ENCODE measurements around the gene COL25A1. TPM values are rescaled to one million over a fixed set of nuclear protein-coding genes. Genes with fewer than 3 reads are reported as not detected.
"Not testable (repeated sequence)": the region's sequence is repeated elsewhere in the genome, so short reads cannot be mapped to it uniquely, and the experiment has no call there.

The COL25A1 gene
- total RNA-seq, 1 experiment from 2014 or later = not detected

DNA sequence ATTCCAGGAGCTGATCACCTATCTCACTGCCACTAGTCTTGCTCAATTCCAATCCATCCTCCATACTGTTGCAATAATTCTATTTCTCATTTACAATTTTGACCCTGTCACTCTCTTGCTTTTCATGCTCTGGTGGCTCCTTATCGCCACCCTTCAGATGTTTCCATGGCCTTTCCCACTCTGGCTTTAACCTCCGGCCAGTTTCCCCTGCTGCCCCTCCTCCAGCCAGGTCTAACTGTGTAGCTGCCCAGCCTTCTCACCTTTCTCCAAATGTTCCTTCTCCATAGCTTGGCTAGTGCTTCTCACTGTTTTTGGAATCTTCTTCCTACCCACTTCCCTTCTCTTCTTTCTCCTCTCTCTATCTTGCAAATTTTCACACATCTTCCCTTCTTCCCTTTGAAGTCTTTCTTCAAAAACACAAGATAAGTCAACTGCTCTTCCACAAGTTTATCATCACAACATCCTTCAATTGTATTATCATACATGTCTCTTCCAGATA, 153.8 kb downstream of the COL25A1 start:
- DNase-seq (ENCODE audit: low spot score) = no peak
- in situ Hi-C loops (cut with HindIII; ENCODE audit: low sequenced_read_pairs) = no loop called here

DNA sequence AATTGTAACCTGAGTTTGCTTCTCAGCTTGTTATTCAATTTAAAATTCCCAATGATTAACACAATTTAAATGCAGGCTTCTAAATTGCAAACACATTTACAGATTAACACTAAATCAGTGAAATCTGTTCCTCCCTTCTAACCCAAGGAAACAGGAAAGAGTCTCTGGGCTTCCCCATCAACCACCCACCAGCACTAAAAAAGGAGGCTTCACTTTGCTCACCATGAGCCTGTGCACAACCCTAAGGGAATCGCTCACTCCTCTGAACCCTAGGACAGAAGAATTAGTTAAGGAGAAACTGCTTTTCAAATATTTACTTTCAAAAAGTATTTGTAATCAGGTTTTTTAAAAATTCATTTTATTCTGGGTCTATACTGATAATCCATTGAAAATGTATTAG, 155.3 kb downstream of the COL25A1 start:
- no peak for DNase-seq (ENCODE audit: low spot score)
- in situ Hi-C loops (cut with HindIII; ENCODE audit: low sequenced_read_pairs) = no loop called here

DNA sequence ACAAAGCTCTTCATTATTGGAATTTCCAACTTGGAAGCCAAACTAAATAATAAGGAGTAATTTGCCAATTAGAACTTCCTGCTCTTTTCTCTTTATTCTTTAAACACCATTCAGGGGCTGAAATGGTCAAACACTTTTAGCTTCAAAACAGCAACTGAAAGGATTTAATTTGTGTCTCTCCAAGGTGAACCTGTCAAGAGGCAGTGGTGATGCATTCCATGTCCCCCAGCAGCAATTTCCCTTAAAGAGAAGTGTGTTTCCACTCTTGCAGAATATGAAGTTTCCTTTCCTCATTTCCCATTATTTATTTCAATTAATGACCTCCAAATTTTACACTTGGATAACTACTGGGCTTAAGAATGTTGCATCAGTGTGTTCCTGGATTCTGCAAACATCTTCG, 156.0 kb downstream of the COL25A1 start:
- no peak for DNase-seq (ENCODE audit: low spot score)
- in situ Hi-C loops (cut with HindIII; ENCODE audit: low sequenced_read_pairs) = no loop called here

DNA sequence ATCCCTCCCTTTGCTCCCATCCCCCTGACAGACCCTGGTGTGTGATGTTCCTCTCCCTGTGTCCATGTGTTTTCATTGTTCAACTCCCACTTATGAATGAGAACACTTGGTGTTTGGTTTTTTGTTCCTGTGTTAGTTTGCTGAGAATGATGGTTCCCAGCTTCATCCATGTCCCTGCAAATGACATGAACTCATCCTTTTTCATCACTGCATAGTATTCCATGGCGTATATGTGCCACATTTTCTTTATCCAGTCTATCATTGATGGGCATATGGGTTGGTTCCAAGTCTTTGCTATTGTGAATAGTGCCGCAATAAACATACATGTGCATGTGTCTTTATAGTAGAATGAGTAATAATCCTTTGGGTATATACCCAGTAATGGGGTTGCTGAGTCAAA, 164.3 kb downstream of the COL25A1 start:
- DNase-seq (ENCODE audit: low spot score); in situ Hi-C loops (cut with HindIII; ENCODE audit: low sequenced_read_pairs): not testable (repeated sequence)

DNA sequence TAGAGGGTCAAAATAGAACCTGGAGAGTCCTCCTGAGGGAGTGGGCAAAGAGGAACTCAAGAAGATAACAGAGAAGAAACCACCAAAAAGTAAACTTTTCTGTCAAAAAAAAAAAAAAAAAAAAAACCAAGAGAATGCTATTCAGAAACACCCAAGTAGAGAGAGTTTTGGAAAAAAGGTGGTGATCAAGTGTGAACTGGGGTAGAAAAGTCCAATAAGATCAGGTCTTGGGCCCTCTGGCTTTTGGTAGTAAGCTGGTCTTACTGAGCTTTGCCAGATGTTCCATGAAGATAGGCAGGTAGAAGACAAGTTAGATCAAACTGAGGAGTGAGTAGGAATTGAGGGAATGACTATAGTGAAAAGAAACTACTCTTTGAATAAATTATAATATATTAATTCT, 167.5 kb downstream of the COL25A1 start:
- DNase-seq (ENCODE audit: low spot score) = no peak
- in situ Hi-C loops (cut with HindIII; ENCODE audit: low sequenced_read_pairs) = no loop called here

DNA sequence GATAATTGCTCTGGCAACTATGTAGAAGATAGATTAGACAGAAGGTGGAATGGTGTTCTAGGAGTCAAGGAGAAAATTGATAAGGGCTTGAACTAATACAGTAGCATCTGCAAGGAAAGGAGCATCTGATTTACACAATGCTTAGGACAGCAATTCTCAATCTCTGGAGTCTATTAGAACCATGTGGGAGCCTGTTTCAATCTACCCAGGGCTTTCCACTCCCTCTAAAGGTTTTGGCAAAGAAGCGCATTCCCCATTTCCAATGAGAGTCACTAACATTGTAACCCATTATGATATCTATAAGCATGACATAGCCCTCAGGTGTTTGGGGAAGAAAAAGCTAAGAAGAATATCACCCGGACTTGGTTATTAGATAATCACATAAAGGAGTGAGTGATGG, 168.2 kb downstream of the COL25A1 start:
- in situ Hi-C loops (cut with HindIII; ENCODE audit: low sequenced_read_pairs) = no loop called here
- DNase-seq (ENCODE audit: low spot score) = no peak

DNA sequence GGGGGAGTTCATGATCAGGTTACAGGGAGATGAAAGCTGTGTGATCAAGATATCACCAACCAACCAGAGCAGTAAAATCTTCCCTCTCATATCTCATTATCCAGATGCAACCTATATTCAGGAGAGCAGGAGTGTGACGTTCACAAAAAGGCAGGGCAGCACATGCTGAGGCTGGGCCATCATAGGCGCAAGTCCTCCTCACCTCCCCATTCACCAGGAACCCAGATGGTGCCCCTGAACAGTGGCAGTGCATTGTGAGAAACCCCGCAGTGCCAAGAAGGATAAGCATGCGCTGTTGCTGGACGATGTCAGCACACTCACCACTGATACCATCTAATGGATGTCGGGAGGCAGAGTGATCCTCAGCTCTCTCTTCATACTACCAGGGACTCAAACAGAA, 170.9 kb downstream of the COL25A1 start:
- in situ Hi-C loops (cut with HindIII; ENCODE audit: low sequenced_read_pairs) = no loop called here
- no peak for DNase-seq (ENCODE audit: low spot score)

DNA sequence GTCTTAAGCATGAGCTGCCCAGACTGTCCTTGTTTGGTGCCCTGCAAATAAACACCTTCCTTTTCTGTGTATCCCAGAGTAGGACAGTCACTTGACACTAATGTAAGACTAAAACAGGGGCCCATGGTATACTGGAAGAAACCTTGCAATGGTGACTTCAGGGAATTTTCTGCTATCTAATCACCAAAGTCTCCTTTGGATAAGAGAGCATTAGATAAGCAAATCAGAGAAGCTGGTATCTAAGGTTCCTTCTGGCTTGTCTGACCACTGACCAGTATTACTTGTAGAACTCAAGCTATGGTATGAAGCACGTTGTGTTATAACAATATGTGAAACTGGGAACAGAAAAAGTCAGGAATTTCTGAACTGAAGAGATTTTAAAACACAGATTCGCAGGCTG, 173.9 kb downstream of the COL25A1 start:
- DNase-seq (ENCODE audit: low spot score) = no peak
- in situ Hi-C loops (cut with HindIII; ENCODE audit: low sequenced_read_pairs) = no loop called here

DNA sequence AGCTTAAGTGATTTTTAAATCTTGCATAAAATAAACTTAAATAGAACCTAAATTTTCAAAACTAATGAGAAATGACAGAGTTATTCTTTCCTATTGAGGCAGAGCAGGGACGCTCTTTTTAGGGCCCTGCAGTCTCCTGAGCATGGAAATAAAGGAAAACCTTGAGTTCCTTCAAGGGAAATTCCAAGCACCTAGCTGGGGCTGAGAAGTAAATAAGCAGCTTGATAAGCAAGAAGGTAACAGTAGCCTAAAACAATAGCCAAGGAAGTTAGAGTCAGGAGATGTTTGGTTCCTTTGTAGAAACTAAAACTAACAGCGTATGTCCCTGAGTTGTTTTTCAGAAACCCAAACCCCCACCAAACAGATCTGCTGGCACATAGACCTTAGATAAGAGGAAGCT, 174.6 kb downstream of the COL25A1 start:
- in situ Hi-C loops (cut with HindIII; ENCODE audit: low sequenced_read_pairs) = no loop called here
- DNase-seq (ENCODE audit: low spot score) = no peak

DNA sequence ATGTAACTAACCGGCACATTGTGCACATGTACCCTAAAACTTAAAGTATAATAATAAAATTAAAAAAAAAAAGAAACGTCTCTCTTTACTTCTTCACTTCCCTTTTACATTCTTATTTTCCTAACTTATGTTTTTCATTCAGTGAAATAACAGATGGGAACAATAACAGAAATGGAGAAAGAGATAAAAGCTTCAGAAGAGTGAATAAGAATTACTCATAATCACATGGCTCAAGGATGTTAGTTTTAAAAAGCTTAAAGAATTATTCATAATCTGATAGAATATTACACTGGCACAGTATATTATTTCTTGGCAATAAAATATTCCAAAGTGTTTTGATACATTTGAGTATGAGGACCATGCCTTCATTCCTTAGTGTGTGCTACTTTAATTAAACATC, 175.6 kb downstream of the COL25A1 start:
- DNase-seq (ENCODE audit: low spot score) = no peak
- in situ Hi-C loops (cut with HindIII; ENCODE audit: low sequenced_read_pairs) = no loop called here

DNA sequence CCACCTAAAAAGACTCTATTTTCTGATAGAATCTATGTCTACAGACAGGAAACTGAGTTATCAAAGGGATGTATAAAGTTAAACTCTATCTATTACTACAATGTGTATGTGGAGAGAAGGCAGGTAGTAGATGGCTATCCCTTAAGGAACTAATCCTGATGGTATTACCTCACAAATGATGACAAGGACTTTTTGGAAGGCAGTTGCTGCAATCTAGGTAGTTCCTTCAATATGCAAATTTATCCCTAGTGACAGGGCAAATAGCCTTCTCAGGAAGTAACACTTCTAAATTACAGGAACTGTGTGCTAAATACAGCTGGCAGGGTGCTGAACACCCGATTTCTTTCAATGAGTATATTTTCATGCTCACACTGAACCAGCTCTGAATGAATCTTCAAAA, 177.4 kb downstream of the COL25A1 start:
- in situ Hi-C loops (cut with HindIII; ENCODE audit: low sequenced_read_pairs) = no loop called here
- DNase-seq (ENCODE audit: low spot score) = no peak

DNA sequence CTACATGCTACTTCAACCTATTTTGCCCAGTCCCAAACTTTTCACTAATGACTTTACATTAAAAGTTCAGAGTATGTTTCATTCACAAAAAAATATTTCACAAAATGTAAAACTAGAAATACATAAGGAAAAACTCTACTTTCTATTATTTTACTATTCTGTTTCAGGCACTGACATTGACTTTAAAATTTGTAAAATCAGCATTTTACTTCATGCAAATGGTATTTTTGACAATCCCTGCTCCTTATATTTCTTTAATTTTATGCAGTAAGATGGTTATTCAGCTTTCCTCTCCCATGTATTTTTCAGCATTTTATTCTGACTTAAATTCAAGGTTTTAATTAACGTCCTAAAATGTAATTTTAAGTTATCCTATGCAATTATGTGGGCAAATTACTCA, 178.5 kb downstream of the COL25A1 start:
- in situ Hi-C loops (cut with HindIII; ENCODE audit: low sequenced_read_pairs) = no loop called here
- no peak for DNase-seq (ENCODE audit: low spot score)

DNA sequence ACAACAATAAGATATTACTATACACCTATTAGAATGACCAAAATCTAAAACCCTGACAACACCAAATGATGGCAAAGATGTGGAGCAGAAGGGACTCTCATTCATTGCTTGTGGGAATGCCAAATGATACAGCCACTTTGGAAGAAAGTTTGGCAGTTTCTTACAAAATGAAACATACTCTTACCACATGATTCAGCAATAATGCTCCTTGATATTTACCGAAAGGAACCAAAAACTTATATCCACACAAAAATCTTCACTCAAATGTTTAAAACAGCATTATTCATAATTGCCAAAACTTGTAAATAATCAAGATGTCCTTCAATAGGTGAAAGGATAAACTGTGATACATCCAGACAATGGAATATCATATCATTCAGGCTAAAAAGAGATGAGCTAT, 180.9 kb downstream of the COL25A1 start:
- no peak for DNase-seq (ENCODE audit: low spot score)
- in situ Hi-C loops (cut with HindIII; ENCODE audit: low sequenced_read_pairs) = no loop called here

DNA sequence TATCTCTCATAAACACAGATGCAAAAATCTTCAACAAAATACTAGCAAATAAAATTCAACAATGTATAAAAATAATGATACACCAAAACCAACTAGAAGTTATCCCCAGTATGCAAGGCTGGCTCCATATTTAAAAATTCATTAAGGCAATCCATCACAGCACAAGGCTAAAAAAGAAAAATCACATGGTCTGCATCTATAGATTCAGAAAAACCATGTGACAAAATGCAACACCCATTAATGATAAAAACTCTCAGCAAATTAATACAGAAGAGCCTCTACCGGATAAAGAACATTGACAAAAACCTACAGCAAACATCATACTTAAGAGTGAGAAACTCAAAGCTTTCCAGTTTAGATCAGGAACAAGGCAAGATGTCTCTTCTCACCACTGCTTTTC, 182.6 kb downstream of the COL25A1 start:
- no peak for DNase-seq (ENCODE audit: low spot score)
- in situ Hi-C loops (cut with HindIII; ENCODE audit: low sequenced_read_pairs) = no loop called here

DNA sequence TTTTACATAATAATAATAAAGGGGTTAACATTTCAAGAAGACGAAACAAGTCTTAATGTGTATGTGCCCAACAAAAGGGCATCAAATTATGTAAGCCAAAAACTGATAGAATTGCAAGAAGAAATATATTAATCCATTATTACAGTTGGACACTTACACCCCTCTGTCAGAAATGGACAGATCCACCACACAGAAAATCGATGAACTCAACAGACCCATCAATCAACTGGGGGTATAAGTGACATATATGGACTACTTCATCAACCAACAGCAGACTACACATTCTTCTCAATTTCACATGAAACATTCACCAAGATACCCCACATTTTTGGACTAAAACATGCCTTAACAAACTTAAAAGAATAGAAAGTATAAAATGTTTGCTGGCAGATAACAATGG, 183.8 kb downstream of the COL25A1 start:
- in situ Hi-C loops (cut with HindIII; ENCODE audit: low sequenced_read_pairs) = no loop called here
- DNase-seq (ENCODE audit: low spot score) = no peak

DNA sequence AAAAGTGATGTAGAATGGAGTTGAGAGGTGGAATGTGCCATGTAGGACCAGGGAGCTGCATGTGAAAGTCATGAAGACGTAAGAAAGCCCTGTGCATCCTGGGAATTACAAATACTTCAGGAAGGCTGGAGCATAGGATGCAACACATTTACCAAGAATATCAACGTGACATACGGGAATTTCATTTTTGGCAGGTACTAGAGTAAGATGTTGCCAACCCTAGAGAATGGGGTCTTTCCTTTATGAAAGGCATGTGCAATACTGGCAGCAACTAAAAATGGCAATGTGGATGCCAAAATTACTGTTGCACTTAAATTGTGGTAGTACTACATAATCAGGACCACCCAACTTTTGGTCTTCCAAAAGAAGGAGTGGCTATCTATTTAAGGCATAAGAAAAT, 188.0 kb downstream of the COL25A1 start:
- DNase-seq (ENCODE audit: low spot score) = no peak
- in situ Hi-C loops (cut with HindIII; ENCODE audit: low sequenced_read_pairs) = no loop called here

DNA sequence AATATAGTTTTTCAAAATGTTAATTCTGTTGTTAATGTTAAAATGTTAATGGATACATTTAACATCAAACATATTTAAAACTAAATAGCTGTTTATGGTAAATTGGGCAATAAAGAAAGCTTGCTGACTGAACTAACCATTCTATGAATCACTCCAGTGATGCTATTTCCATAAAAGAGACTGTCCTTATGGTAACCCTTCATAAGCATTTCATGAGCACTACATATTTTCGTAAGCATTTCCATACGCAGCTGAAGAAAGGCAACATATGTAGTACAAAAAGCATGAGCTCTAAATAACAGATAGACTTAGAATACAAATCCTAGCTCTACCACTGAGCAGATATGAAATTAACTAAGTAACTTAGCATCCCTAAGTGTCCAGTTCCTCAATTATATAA, 188.9 kb downstream of the COL25A1 start:
- no peak for DNase-seq (ENCODE audit: low spot score)
- in situ Hi-C loops (cut with HindIII; ENCODE audit: low sequenced_read_pairs) = no loop called here

DNA sequence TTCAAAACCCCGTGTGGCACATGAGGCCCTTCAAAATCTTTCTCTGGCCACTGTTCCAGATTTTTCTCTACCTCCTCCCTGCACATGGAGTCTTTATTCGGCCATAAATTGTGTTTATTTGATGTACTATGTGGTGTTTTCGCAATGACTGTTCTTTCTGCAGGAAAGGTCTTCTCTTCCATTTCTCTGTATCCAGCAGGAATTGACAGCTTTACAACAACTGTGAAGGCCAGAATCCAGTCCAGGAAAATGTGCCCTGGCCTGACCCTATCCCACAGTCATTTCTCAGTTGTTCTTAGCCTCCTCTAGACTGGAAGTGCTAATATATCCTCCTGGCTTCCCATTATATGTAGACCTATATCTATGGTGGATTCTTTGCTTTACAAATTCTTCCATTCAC, 191.4 kb downstream of the COL25A1 start:
- no peak for DNase-seq (ENCODE audit: low spot score)
- in situ Hi-C loops (cut with HindIII; ENCODE audit: low sequenced_read_pairs) = no loop called here

DNA sequence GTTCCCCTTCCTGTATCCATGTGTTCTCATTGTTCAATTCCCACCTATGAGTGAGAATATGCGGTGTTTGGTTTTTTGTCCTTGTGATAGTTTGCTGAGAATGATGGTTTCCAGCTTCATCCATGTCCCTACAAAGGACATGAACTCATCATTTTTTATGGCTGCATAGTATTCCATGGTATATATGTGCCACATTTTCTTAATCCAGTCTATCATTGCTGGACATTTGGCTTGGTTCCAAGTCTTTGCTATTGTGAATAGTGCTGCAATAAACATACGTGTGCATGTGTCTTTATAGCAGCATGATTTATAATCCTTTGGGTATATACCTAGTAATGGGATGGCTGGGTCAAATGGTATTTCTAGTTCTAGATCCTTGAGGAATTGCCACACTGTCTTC, 194.2 kb downstream of the COL25A1 start:
- in situ Hi-C loops (cut with HindIII; ENCODE audit: low sequenced_read_pairs); DNase-seq (ENCODE audit: low spot score): not testable (repeated sequence)

DNA sequence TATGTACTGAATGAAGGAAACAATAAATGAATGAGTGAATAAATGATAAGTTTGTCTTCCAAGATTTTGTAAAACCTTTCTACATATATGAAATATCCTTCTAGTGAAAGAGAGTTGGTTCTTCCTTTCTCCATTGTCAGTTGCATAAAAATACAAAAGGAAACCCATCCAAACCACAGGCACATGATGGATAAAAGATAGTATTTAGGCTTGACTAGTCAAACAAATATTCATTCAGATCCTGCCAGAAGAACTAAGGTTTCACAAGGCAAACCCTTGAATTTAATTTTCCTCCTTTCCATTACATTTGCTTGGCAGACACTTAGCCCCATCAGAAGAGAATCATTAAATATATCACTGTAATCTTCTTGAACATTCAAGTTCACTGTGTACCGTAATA, 208.4 kb downstream of the COL25A1 start:
- in situ Hi-C loops (cut with HindIII; ENCODE audit: low sequenced_read_pairs) = no loop called here
- DNase-seq (ENCODE audit: low spot score) = no peak

DNA sequence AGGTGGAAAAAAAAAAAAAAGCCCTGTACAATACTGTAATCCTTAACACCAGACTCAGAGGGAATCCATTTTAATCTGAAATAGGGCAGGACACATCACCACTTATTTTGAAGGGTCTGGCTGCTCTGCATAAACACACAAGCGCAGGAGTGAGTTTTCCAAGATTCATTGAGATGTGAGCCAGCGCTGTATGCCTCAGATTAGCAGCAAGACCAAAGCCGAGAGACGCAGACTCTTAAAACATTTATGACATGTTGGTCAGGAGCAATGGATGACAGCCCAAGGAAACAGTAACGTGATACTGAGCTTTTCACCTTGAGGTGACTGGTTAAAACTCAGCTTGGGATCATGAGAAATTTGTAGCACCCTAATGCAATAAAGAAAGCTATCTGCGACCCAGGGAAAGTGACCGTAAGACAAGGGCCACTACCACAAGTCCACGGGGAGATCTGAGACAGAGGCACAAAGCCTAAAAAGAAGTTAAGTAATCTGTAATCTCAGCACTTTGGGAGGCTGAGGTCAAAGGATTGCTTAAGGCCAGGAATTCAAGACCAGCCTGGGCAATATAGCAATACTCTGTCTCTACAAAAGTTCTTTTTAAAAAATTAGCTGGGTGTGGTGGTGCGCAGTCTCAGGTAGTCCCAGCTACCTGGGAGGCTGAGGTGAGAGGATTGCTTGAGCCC, 210.6 kb downstream of the COL25A1 start:
- DNase-seq (ENCODE audit: low spot score) = no peak
- in situ Hi-C loops (cut with HindIII; ENCODE audit: low sequenced_read_pairs) = no loop called here

DNA sequence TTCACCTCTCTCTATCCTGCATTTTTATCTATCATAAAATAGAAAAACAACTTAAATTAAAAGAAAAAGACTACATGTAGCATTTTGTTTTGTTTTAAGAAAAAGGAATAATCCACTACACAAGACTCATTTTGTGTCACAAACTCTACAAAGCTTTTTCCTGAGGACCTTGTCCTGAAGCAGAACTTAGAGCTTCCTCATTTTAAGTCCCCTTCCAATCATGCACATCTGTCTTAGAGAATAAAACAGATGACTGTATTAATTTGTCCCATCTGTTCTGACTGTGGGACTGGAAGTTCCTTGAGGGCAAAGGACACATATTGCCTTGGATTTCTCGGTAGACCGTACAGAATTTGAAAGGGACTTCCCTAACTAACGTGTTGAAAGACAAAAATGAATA, 218.5 kb downstream of the COL25A1 start:
- in situ Hi-C loops (cut with HindIII; ENCODE audit: low sequenced_read_pairs) = no loop called here
- no peak for DNase-seq (ENCODE audit: low spot score)

All from G401 (cell line).